Measurements from ENCODE around the gene TFDP1. TPM values are rescaled to one million over a fixed set of nuclear protein-coding genes. Genes with fewer than 3 reads are reported as not detected.
"Not testable (repeated sequence)": the region's sequence is repeated elsewhere in the genome, so short reads cannot be mapped to it uniquely, and the experiment has no call there.

The TFDP1 gene
- total RNA-seq, 2 donors from 2014 or later: 50.1 to 62.4 TPM

GRCh38 chr13:113562085-113562749 lies 22.3 kb upstream of the TFDP1 start:
- TF ChIP-seq POLR2A (IDR thresholded peaks at IDR 0.05) (no peak), POLR2AphosphoS5 (IDR thresholded peaks at IDR 0.05) (no peak), CTCF (IDR thresholded peaks at IDR 0.05) (peak in 3 of 4 experiments; percentile 52 to 70 (median 61))
- peak; percentile 36 for DNase-seq (ENCODE audit: low spot score)
- no peak overlapping the region for H3K27ac ChIP-seq
- H3K4me1 ChIP-seq (replicated peaks): no peaks in the 10 kb centered on the region
- 20% methylated on average over 14 of the region's 14 CpGs for WGBS
- H3K9me3 ChIP-seq: no peaks in the 10 kb centered on the region
- intact Hi-C loops (cut with DNase I): loop anchor here (5.0 kb wide), 1 partner anchor 105 kb away; no protein-coding TSS in a partner anchor
- no peak overlapping the region for H3K4me3 ChIP-seq
- no peaks in the 10 kb centered on the region for H3K27me3 ChIP-seq (replicated peaks; ENCODE audit: insufficient read depth)
- no peaks in the 10 kb centered on the region for H3K36me3 ChIP-seq

GRCh38 chr13:113562844-113563243 lies 21.7 kb upstream of the TFDP1 start:
- intact Hi-C loops (cut with DNase I): loop anchor here (5.0 kb wide), 1 partner anchor 106 kb away; no protein-coding TSS in a partner anchor
- TF ChIP-seq CTCF (IDR thresholded peaks at IDR 0.05): no peak
- no peak for TF ChIP-seq POLR2A (IDR thresholded peaks at IDR 0.05)
- TF ChIP-seq POLR2AphosphoS5 (IDR thresholded peaks at IDR 0.05): no peak
- H3K27me3 ChIP-seq (replicated peaks; ENCODE audit: insufficient read depth): no peaks in the 10 kb centered on the region
- H3K27ac ChIP-seq: no peak overlapping the region
- no peaks in the 10 kb centered on the region for H3K9me3 ChIP-seq
- H3K4me1 ChIP-seq (replicated peaks): no peaks in the 10 kb centered on the region
- H3K4me3 ChIP-seq: no peak overlapping the region
- WGBS: 80% methylated on average over 7 of the region's 7 CpGs
- DNase-seq (ENCODE audit: low spot score): no peak
- no peaks in the 10 kb centered on the region for H3K36me3 ChIP-seq

GRCh38 chr13:113563511-113563910 lies 21.0 kb upstream of the TFDP1 start:
- not testable (repeated sequence) for H3K4me3 ChIP-seq; DNase-seq (ENCODE audit: low spot score); H3K9me3 ChIP-seq; H3K4me1 ChIP-seq (replicated peaks); H3K36me3 ChIP-seq; H3K27me3 ChIP-seq (replicated peaks; ENCODE audit: insufficient read depth); H3K27ac ChIP-seq
- intact Hi-C loops (cut with DNase I): loop anchor here (5.0 kb wide), 1 partner anchor 106 kb away; no protein-coding TSS in a partner anchor
- 75% methylated on average over 4 of the region's 4 CpGs for WGBS

GRCh38 chr13:113564331-113565023 lies 20.1 kb upstream of the TFDP1 start:
- WGBS: 86% methylated on average over 17 of the region's 17 CpGs
- no peaks in the 10 kb centered on the region for H3K9me3 ChIP-seq
- no peaks in the 10 kb centered on the region for H3K4me1 ChIP-seq (replicated peaks)
- no peak for TF ChIP-seq POLR2AphosphoS5 (IDR thresholded peaks at IDR 0.05)
- no peak for TF ChIP-seq CTCF (IDR thresholded peaks at IDR 0.05)
- TF ChIP-seq POLR2A (IDR thresholded peaks at IDR 0.05): no peak
- no peak overlapping the region for H3K4me3 ChIP-seq
- no peaks in the 10 kb centered on the region for H3K36me3 ChIP-seq
- DNase-seq (ENCODE audit: low spot score): no peak
- intact Hi-C loops (cut with DNase I): loop anchor here (5.0 kb wide), 1 partner anchor 107 kb away; no protein-coding TSS in a partner anchor
- no peaks in the 10 kb centered on the region for H3K27me3 ChIP-seq (replicated peaks; ENCODE audit: insufficient read depth)
- no peak overlapping the region for H3K27ac ChIP-seq

- intact Hi-C loops (cut with DNase I): no loop called here
- Histone ChIP-seq H3K36me3 (no peaks in the 10 kb centered on the region), H3K4me3 (no peak overlapping the region), H3K9me3 (no peaks in the 10 kb centered on the region), H3K4me1 (replicated peaks) (no peaks in the 10 kb centered on the region), H3K27me3 (replicated peaks; ENCODE audit: insufficient read depth) (no peaks in the 10 kb centered on the region), H3K27ac (no peak overlapping the region)
- 88% methylated on average over 20 of the region's 26 CpGs for WGBS
- no peak for TF ChIP-seq POLR2A (IDR thresholded peaks at IDR 0.05)
- no peak for TF ChIP-seq POLR2AphosphoS5 (IDR thresholded peaks at IDR 0.05)
- no peak for TF ChIP-seq CTCF (IDR thresholded peaks at IDR 0.05)
- no peak for DNase-seq (ENCODE audit: low spot score)
Measured at GRCh38 chr13:113565526-113566226, 18.9 kb upstream of the TFDP1 start.
